GM21576 (cell line): ENCODE measurements around the gene RPRD1A.
"Not testable (repeated sequence)": the region's sequence is repeated elsewhere in the genome, so short reads cannot be mapped to it uniquely, and the experiment has no call there.

ENCODE experiments used
- ATAC-seq: cut with Tn5 transposase; IDR thresholded peaks from one replicate; pipeline ENCODE4 v1.9.1; 2021; ENCODE audit warnings: mild to moderate bottlenecking, moderate library complexity; ENCODE audit not compliant: unreplicated experiment

RPRD1A gene, protein sequence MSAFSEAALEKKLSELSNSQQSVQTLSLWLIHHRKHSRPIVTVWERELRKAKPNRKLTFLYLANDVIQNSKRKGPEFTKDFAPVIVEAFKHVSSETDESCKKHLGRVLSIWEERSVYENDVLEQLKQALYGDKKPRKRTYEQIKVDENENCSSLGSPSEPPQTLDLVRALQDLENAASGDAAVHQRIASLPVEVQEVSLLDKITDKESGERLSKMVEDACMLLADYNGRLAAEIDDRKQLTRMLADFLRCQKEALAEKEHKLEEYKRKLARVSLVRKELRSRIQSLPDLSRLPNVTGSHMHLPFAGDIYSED

DNA sequence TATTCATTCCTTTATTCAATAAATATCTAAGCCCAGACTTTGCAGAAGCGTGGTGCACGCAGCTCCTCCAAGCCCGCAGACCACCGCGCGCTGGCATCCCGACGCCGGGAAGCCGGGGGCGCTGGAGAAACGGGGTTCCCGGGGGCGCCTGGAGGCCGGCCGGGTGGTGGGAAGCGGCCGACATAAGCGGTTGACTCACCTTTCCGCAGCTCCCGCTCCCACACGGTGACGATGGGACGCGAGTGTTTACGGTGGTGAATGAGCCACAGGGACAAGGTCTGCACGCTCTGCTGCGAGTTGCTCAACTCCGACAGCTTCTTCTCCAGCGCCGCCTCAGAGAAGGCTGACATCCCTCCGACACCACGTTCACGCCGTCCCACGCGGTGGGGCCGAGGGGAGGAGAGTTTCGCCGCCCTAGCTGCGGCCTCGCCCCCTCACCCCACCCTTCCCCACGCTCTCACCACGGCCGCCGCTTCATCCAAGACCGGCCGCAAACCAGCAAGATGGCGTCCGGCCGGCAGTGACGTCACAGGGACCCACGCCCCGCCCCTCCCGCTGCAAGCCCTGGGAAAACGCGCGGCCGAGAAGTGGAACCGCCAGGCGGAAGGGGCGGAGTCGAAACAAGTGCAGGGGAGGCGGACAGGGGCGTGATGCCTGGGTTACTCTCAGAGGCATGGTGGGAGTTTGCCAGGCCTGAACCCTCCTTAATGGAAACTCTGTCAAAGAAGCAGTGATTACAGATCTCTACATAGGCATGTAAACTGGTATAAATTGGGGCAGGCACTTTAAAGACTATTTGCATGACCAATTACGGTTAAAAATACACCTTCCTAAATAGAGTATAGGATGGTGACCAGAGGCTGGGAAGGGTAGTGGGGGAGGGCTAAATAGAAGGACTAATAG, at the start of gene RPRD1A:
Gene RPRD1A, minus strand, starts transcription at position 505 of the 903 bp plus-strand sequence. Its CDS starts 155 bp downstream, at position 350.
- peak; percentile 96 for ATAC-seq

DNA sequence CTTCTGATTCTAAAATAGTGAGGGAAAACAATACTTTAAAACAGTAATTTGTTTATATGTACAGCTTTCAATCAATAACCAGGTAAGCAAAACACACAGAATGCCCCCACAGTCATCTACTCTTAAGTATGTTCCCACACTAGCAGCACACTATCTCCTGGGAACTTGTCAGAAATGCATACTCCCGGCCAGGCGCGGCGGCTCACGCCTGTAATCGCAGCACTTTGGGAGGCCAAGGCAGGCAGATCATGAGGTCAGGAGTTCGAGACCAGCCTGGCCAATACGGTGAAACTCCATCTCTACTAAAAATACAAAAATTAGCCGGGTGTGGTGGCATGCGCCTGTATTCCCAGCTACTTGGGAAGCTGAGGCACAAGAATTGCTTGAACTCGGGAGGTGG, 49.4 kb upstream of the RPRD1A start:
- not testable (repeated sequence) for ATAC-seq

DNA sequence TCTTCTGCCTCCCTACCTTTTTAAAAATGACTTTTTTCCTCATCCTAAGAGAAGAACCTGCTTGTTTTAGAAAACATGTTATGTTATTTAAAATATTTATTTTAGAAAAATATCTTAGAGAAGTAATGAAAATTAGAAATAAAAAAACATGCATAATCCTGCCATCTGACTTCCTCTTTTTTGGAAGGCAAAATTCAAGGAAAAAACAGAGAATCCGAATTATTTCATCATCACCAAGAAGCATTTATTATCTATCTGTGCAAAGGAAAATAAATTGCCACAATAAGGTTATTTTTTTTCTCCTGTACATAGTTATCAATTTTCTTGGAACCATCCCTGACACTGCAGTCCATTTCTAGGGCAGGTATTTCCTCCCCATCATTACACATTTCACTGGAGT, 47.4 kb upstream of the RPRD1A start:
- ATAC-seq: no peak

DNA sequence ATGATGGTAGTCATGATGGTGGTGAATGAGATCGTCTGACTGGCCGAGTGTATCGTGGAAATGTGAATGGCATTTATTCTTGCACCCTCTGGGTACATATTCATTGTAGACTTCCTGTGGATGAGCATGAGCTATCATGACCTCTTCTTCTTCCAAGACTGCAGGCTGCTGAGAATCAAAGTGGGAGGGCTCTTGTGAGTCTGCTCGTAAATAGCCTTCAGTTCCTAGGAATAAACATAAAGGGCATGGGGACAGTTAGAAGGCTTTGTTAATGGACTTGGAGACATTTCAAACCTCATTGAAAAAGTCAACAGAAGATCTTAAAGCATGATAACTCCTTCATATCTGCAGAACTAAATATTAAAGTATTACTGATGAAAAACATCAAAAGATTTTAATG, 46.9 kb upstream of the RPRD1A start:
- ATAC-seq: no peak

DNA sequence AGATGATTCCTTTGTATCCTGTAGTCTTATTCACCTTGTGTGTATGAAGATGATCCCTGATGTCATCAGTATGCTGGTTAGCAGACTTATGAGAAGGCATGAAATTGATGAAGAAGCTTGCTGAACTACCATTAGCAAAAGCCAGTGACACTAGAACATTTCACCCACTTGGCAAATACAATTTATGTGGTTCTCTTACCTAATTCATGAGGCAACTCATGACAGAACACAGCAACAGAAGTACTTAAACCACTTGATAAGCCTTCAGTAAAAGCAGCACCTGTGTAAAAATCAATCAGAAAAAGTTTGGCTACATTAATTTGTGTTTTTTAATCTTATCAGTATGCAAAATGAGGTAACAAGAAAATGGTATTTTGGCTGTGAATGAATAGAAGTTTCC, 44.9 kb upstream of the RPRD1A start:
- no peak for ATAC-seq

DNA sequence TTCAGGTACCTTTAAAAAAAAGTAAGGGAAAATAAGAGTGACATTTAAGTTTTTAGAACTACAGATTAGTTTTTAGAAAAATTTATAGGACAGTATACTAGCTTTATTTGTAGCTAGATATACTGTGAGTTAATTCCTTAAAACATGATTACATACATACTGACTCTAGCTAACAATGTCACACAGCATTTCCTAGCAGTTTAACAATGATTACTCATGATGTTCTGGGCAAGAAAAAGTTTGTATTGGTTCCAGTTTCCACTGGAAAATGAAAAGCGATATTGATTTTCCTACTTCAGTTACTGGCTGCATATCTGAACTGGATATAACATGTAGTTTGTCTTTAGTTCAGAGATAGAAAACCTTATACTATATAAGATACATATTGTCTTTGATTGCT, 42.4 kb upstream of the RPRD1A start:
- ATAC-seq: no peak

DNA sequence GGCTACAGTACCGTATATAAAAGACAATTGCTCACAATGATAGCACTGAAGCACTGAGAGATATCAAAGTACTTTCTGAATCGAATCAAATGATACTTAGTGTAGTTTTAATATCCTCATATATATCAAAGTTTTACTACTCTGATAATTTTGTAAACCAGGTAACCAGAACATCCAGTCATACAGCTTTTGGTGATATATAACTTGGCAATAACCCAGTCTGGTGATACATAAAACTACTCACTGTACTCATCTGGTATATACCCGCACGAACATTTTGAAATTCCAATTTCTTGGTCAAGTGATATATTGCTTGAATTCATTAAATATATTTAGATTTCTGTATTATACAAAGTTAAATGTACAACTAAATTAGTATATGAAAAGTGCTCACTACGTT, 41.2 kb upstream of the RPRD1A start:
- no peak for ATAC-seq

DNA sequence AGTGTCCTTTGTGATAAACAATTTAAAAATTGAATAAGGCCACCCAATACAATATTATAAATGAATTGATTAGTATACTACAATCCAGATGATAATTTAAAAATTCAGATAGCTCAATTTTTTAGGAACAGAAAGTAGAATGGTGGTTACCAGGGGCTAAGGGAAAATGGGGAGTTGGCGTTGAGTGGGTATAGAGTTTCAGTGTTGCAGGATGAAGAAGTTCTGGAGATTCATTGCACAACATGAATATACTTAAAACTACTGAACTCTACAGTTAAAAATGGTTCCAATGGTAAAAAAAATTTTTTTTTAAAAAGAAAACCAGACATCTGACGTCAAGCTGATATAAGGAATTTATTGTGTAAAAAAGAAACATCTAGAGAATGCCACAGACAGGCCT, 40.8 kb upstream of the RPRD1A start:
- no peak for ATAC-seq

DNA sequence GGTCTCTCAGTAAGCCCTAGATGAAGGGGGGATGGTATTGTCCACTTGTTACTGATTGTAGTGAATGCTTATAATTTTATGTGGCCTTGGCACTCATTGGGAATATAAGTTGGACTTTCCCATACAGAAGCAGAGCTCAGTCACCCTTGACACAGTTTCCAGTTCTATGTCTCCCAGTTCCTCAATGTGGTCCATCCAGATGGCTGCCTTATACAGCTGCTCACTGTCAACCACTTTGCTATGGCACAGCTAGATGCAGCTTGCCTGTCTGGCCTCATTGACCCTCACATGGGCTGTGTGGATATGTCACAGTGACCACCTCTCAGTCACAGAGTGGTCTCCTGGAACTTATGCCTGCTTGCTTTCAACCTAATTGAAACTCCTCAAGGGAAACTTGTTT, 40.1 kb upstream of the RPRD1A start:
- ATAC-seq: no peak

DNA sequence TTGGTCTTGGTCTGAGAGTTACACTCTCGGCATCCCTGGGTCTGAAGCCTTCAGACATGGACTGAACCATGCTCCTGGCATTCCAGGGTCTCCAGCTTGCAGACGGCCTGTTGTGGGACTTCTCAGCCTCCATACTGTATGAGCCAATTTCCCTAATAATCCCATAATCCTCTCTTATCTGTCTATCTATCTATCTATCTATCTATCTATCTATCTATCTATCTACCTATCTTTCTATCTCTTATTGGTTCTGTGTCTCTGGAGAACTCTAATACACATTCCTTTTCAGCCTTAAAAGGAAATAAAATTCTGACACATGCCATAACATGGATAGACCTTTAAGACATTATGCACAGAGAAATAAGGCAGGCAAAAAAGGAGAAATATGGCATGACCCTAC, 37.4 kb upstream of the RPRD1A start:
- no peak for ATAC-seq

DNA sequence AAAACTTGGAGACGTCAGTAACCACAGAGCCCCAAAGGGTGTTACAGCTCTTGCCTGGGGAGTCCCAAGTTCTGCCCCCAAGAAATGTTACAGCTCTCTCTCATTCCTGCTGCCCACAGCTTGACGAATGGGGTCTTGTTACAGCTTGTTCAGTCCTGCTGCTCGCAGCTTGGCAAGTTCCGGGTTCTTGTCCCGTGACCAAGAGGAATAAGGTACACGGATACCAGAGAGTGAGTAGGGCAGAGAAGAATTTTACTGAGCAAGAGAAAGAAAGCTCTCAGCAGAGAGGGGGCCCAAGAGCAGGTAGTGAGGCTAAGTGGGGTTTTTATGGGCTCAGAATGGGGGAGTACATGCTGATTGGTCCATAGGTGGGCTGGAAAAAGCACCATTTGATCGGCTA, 34.6 kb upstream of the RPRD1A start:
- ATAC-seq: no peak

DNA sequence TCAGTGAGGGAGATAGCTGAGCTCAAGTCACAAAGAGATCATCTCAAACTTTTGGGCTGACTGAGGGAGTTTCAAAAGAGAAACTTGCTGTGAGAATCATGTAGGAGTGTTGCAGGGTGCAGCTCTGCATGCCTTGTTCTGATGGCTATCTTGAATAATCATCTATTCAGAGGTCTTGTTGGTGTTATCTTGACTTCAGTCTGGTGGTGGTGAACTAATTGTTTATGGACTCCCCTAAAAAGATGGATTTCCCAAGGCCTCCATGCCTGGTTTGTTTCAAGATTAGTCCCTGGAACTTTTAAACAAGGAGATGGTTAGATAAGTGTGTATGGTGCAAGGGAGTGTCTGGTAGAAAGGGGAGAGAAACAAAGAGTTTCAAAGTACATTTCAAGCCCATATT, 32.0 kb upstream of the RPRD1A start:
- no peak for ATAC-seq

DNA sequence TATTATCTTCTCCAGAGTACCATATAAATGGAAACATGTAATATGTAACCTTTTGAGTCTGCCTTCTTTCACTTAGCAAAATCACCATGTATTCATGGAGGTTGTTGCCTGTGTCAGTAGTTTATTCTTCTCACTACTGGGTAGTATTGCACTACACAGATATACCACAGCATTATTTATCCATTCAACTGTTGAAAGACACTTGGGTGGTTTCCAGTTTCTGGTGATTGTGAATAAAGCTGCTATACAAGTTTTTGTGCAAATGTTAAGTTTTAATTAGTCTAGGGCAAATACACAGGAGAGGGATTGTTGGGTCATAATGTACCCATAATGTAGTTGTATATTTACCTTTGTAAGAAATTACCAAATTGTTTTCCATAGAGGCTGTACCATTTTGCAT, 29.6 kb upstream of the RPRD1A start:
- no peak for ATAC-seq

DNA sequence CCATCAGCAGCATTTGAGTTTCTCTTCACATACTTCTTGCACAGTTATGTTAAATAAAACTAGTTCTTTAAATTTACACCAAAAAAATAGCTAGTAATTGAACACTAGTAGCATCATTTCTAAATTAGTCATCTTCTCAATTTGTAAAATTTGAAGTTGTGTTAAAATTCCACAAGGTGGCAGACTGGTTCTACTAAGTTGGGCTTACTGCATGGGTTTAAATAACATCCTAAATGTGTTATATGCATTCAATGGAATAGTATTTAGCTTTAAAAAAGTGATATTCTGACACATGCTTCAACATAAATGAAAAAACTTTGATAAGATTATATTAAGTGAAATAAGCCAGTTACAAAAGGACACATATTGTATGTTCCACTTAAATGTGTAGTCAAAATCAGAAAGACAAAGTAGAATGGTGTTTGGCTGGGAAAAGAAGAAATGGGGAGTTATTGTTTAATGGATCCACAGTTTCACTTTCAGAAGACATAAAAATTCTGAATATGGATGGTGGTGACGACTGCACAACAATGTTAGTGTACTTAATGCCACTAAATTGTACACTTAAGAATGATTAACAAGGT, 28.7 kb upstream of the RPRD1A start:
- no peak for ATAC-seq

DNA sequence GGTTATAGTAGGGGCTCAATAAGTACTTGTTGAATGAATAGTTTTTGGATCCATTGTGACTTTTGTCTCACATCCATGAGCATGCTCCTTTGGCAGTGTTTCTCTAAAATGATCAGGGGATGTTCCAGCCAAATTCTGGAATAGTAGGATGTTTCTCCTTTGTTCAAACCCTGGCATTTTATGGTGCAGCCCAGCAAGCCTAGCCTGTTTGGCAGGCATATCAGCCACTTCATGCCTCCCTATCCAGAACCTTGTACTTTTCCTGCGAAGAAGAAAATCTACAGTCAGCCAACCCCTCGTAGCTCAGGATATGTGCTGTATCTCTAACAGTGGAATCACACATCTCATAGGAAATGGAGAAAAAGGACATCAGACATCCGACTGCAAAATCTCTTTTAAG, 27.1 kb upstream of the RPRD1A start:
- ATAC-seq: no peak

DNA sequence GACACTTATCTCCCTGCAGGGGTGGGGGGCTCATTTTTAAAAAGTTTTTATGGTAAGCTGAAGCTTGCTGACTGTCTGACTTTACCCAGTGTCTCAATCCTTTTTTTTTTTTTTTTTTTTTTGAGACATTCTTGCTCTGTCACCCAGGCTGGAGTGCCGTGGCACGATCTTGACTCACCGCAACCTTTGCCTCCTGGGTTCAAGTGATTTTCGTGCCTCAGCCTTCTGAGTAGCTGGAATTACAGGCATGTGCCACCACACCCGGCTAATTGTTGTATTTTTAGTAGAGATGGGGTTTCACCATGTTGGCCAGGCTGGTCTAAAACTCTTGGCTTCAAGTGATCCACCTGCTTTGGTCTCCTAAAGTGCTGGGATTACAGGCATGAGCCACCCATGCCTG, 24.8 kb upstream of the RPRD1A start:
- ATAC-seq: not testable (repeated sequence)

DNA sequence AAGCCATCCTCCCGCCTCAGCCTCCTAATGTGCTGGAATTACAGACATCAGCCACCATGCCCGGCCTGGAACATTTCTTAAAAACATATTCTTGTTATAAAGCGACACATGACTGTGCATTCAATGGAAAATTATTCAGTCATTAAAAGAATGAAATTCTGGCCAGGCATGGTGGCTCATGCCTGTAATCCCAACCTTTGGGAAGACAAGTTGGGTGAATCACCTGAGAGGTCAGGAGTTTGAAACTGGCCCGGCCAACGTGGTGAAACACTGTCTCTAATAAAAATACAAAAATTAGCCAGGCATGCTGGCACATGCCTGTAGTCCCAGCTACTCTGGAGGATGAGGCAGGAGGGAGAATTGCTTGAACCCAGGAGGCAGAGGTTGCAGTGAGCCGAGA, 21.6 kb upstream of the RPRD1A start:
- ATAC-seq: no peak

DNA sequence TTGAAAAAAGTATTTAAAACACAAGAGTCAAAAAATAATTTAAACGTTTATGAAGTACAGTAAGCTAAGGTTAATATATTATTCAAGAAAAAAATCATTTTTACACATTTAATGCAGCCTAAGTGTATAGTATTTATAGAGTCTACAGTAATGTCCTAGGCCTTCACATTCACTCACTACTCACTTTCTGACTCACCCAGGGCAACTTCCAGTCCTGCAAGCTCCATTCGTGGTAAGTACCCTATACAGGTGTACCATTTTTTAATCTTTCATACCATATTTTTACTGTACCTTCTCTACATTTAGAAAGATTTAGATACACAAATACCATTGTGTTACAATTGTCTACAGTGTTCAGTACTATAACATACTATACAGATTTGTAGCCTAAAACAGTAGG, 20.9 kb upstream of the RPRD1A start:
- no peak for ATAC-seq

DNA sequence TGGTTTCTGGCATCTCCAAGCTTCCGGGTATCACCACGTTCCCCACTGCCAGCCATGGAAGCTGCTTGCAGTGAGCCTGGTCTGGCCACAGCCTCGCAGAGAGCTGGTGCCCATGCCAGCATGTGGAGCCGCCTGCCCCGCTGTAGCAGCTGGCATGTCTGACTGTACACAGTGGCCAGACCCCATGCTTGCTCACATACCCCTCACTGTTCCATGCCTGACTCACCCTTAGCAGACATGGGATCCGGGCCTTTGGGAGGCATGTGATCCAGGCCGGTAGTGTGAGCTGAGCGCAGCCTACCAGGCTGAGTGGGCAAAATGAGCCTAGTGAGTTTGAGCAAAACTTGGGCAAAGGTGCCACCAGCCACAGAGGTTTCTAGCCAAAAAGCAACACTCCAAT, 18.8 kb upstream of the RPRD1A start:
- no peak for ATAC-seq

DNA sequence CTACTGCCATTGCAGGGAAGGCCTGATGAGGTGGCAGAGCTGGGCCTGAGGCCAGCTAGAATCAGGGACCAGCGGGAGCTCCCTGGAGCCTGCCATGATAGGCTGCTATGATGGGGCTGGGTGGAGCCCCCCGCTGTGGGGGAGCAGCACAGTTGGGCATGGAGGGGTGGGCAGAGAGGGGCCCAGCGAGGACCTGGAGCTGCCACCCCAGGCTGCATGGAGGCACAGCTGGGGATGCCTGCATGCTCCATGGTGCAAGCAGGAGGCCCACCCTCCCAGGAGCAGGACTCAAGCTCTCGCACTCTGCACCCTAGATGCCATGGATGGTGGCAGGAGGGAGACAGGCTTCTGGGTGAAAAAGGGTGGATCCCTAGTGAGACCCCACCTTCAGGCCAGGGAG, 17.8 kb upstream of the RPRD1A start:
- ATAC-seq: no peak

DNA sequence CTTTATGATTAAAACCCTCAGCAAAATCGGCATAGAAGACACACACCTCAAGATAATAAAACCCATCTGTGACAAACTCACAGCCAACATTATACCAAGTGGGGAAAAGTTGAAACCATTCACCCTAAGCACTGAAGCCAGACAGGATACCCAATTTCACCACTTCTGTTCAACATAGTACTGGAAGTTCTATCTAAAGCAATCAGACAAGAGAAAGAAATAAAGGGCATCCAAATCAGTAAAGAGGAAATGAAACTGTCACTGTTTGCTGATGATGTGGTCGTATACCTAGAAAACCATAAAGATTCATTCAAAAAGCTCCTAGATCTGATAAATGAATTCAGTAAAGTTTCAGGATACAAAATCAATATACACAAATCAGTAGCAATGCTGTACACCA, 16.4 kb upstream of the RPRD1A start:
- ATAC-seq: no peak

DNA sequence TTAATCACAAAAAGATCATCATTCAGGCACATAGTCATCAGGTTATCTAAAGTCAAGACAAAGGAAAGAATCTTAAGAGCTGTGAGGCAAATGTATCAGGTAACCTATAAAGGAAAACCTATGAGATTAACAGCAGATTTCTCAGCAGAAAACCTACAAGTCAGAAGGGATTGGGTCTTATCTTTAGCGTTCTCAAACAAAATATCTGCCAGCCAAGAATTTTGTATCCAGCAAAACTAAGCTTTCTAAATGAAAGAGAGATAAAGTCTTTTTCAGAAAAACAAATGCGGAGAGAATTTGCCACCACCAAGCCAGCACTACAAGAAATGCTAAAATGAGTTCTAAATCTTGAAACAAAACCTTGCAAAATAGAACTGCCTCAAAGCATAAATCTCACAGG, 13.8 kb upstream of the RPRD1A start:
- ATAC-seq: not testable (repeated sequence)
